Endothelial cell (in vitro differentiated cells): ENCODE measurements around the gene GZMH. TPM values are rescaled to one million over a fixed set of nuclear protein-coding genes. Genes with fewer than 3 reads are reported as not detected.
"Not testable (repeated sequence)": the region's sequence is repeated elsewhere in the genome, so short reads cannot be mapped to it uniquely, and the experiment has no call there.

Source experiments
- DNase-seq: peaks from one replicate; pipeline ENCODE4 v3.0.0; 2021; ENCODE audit warnings: low spot score
- H3K27ac Mint-ChIP-seq: one replicate; pipeline ENCODE4 v1.8.0; 2021; ENCODE audit warnings: mixed read lengths, inconsistent platforms; ENCODE audit not compliant: unreplicated experiment
- H3K27me3 Mint-ChIP-seq: one replicate; pipeline ENCODE4 v1.8.0; 2021; ENCODE audit warnings: mild to moderate bottlenecking, moderate library complexity, mixed read lengths, inconsistent platforms; ENCODE audit not compliant: unreplicated experiment
- H3K36me3 Mint-ChIP-seq: one replicate; pipeline ENCODE4 v1.8.0; 2021; ENCODE audit warnings: mild to moderate bottlenecking, low read depth, mixed read lengths, inconsistent platforms; ENCODE audit not compliant: unreplicated experiment
- H3K4me1 Mint-ChIP-seq: one replicate; pipeline ENCODE4 v1.8.0; 2021; ENCODE audit warnings: mild to moderate bottlenecking, mixed read lengths, inconsistent platforms; ENCODE audit not compliant: unreplicated experiment
- H3K4me3 Mint-ChIP-seq: one replicate; pipeline ENCODE4 v1.8.0; 2021; ENCODE audit warnings: mild to moderate bottlenecking, mixed read lengths, inconsistent platforms; ENCODE audit not compliant: unreplicated experiment
- H3K9me3 Mint-ChIP-seq: one replicate; pipeline ENCODE4 v1.8.0; 2021; ENCODE audit warnings: mixed read lengths, inconsistent platforms; ENCODE audit not compliant: unreplicated experiment
- total RNA-seq: library from RNA; stranded (reverse); fragmentation: NEBNext Ultra II Directional; extraction: Animal tissue kit (Norgen Biotek cat#: 25700); gene quantifications from one replicate; pipeline ENCODE4 v1.2.1, GENCODE V29; 2021; ENCODE audit not compliant: unreplicated experiment
- TF ChIP-seq, protein P1 (sequence below): fragments of 200-600 bp; sonication (generic); IDR thresholded peaks from one replicate; pipeline ENCODE4 v1.5.0; 2021; ENCODE audit warnings: antibody characterized with exemption; ENCODE audit not compliant: unreplicated experiment

The GZMH gene
- total RNA-seq, 1 donor from 2014 or later: not detected

DNA sequence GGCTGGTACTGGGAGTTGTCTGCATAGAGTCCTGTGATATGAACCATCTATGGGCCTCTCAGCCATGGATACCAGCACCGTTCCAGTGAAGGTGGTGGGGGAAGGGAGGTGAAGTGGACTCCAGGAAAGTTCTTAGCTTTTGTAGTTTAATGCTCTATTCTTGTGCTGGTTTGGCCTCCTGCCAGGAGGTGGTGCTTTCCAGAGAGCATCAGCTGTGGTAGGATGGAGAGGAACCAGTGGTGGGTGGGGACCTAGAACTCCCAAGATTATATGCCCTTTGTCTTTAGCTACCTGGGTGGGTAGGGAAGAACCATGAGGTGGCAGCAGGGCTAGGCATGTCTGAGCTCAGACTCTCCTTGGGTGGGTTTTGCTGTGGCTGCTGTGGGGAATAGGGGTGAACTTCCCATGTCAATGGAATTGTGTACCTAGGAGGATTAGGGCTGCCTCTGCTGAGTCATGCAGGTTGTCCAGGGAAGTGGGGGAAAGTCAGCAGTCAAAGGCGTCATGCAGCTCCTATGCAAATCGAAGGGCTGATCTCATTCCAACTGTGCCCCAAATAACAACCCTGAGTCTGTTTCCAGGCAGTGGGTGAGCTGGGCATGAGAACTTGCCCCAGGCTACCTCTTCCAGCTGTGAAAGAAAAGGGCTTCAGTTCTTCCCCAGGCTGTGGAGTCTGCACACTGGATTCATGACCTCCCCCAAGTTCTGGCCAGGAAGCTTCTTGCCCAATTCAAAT lies 14.2 kb downstream of the GZMH start:
- TF ChIP-seq, protein P1, sequence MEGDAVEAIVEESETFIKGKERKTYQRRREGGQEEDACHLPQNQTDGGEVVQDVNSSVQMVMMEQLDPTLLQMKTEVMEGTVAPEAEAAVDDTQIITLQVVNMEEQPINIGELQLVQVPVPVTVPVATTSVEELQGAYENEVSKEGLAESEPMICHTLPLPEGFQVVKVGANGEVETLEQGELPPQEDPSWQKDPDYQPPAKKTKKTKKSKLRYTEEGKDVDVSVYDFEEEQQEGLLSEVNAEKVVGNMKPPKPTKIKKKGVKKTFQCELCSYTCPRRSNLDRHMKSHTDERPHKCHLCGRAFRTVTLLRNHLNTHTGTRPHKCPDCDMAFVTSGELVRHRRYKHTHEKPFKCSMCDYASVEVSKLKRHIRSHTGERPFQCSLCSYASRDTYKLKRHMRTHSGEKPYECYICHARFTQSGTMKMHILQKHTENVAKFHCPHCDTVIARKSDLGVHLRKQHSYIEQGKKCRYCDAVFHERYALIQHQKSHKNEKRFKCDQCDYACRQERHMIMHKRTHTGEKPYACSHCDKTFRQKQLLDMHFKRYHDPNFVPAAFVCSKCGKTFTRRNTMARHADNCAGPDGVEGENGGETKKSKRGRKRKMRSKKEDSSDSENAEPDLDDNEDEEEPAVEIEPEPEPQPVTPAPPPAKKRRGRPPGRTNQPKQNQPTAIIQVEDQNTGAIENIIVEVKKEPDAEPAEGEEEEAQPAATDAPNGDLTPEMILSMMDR: no peak
- H3K9me3 Mint-ChIP-seq: no peaks in the 10 kb centered on the region
- H3K4me1 Mint-ChIP-seq: peaks cover 7% of the 10 kb centered on the region

DNA sequence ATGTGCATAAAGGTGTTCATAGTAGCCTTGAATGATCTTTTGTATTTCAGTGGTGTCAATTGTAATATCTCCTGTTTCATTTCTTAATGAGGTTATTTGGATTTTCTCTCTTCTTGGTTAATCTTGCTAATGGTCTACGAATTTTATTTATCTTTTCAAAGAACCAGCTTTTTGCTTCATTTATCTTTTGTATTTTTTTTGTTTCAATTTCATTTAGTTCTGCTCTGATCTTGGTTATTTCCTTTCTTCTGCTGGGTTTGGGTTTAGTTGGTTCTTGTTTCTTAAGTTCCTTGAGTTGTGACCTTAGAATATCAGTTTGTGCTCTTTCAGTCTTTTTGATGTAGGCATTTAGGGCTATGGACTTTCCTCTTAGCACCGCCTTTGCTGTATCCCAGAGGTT lies 18.5 kb downstream of the GZMH start:
- H3K36me3 Mint-ChIP-seq, H3K4me3 Mint-ChIP-seq, H3K4me1 Mint-ChIP-seq, DNase-seq, H3K27me3 Mint-ChIP-seq, H3K9me3 Mint-ChIP-seq, H3K27ac Mint-ChIP-seq: not testable (repeated sequence)

More for the DNA sequence above, 14.2 kb downstream of the GZMH start:
- no peak for DNase-seq
- Mint-ChIP-seq H3K36me3 (peaks cover 4% of the 10 kb centered on the region), H3K4me3 (no peak overlapping the region), H3K27ac (no peak overlapping the region), H3K27me3 (peaks cover 2% of the 10 kb centered on the region)

DNA sequence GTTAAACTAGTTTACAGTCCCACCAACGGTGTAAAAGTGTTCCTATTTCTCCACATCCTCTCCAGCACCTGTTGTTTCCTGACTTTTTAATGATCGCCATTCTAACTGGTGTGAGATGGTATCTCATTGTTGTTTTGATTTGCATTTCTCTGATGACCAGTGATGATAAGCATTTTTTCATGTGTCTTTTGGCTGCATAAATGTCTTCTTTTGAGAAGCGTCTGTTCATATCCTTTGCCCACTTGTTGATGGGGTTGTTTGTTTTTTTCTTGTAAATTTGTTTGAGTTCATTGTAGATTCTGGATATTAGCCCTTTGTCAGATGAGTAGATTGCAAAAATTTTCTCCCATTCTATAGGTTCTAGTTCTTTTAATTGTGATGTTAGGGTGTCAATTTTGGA lies 25.1 kb downstream of the GZMH start:
- not testable (repeated sequence) for H3K4me1 Mint-ChIP-seq, H3K4me3 Mint-ChIP-seq, DNase-seq, H3K36me3 Mint-ChIP-seq, H3K27ac Mint-ChIP-seq, H3K9me3 Mint-ChIP-seq, H3K27me3 Mint-ChIP-seq

DNA sequence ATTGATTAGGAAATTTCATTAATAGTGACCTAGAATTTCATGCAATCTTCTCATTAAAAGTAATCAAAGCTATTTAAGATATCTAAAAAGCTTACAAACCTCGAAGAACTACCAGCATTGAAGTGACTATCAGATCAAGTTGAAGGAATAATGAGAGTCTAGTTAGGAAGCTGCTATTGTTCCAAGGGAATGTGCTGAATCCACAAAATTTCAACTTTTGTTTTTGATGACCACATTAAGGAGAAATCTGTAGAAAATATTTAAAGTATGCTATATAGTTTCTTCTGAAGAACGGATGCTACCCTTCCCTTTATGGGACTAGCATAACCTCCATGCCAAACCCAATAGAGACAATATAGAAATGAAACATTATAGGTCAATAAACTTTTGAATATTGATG lies 30.9 kb downstream of the GZMH start:
- no peak for DNase-seq
- Mint-ChIP-seq H3K27ac (no peak overlapping the region), H3K36me3 (no peaks in the 10 kb centered on the region), H3K27me3 (peaks cover 4% of the 10 kb centered on the region), H3K4me3 (no peak overlapping the region), H3K4me1 (no peaks in the 10 kb centered on the region), H3K9me3 (no peaks in the 10 kb centered on the region)
- TF ChIP-seq, protein P1: no peak

DNA sequence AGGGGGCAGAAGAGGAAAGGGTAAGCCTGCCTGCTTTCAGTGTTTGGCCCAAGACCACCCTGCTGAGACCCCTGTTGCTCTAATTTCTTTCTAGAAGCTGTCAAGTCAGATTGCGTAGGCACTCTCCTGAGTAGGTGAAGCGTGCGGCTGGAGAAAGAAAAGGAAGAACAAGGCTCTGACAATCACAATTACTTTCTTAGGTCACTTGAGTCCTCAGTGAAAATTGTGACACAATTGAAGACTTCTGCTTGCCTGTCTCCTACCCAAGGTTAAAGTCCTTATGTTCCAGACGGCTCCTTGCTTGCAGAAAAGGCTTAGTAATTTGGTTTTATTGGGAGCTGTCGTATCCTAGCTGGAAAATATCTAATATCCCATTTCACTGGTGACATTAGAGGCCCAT lies 32.7 kb downstream of the GZMH start:
- no peaks in the 10 kb centered on the region for H3K36me3 Mint-ChIP-seq
- no peaks in the 10 kb centered on the region for H3K9me3 Mint-ChIP-seq
- no peaks in the 10 kb centered on the region for H3K4me1 Mint-ChIP-seq
- TF ChIP-seq, protein P1: no peak
- peaks cover 4% of the 10 kb centered on the region for H3K27me3 Mint-ChIP-seq
- no peak overlapping the region for H3K4me3 Mint-ChIP-seq
- DNase-seq: no peak
- H3K27ac Mint-ChIP-seq: no peak overlapping the region

DNA sequence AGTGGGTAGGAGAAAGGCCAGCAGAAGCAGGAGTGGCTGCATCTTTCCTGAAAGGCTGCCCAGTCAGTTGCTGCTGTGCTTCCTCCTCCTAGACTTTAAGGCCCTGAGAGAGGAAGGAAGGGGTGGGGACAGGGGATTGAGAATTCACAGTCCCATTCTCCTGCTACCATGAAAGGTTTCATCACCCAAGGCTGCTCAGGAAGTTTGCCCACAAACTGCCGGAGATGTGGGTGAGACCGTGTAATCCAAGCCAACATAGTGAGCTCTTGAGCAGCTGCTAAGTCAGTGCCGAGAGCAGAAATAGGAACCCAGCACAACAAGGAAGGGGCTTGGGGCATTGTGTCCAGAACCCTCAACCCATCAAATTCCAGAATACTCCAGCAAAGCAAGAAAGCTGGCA lies 33.3 kb downstream of the GZMH start, which contains the start of gene CTSG:
Gene CTSG, minus strand, starts transcription at position 69 of the 400 bp plus-strand sequence. Its CDS starts 27 bp downstream, at position 42.
- DNase-seq: no peak
- H3K9me3 Mint-ChIP-seq: no peaks in the 10 kb centered on the region
- TF ChIP-seq, protein P1: no peak
- no peaks in the 10 kb centered on the region for H3K4me1 Mint-ChIP-seq
- no peak within 1 kb of the TSS for H3K4me3 Mint-ChIP-seq
- H3K27me3 Mint-ChIP-seq: peaks cover 4% of the 10 kb centered on the region
- H3K36me3 Mint-ChIP-seq: no peaks in the 10 kb centered on the region
- H3K27ac Mint-ChIP-seq: no peak within 1 kb of the TSS
